Prostate gland (tissue), 2 donors: Measurements from ENCODE around the gene DNM2. TPM values are rescaled to one million over a fixed set of nuclear protein-coding genes. Genes with fewer than 3 reads are reported as not detected.
A peak's percentile ranks its signal among the peaks of the same experiment; 100 is the strongest.

Experiments used
- DNase-seq: peaks from one replicate; pipeline ENCODE4 v3.0.0-alpha.2; 2019; ENCODE audit warnings: low spot score
- H3K27ac ChIP-seq, 2 donors: fragments of 200-600 bp; sonication (generic); 2 replicates each; pipeline ENCODE4 v1.5.1; 2017 to 2019
- H3K27me3 ChIP-seq: fragments of 200-600 bp; sonication (generic); replicated peaks from 2 replicates; pipeline ENCODE4 v1.5.1; 2019; ENCODE audit not compliant: insufficient read depth
- H3K36me3 ChIP-seq, 2 donors: fragments of 200-600 bp; sonication (generic); 1 replicate in 1 of 2; 2 replicates in 1 of 2; pipeline versions ENCODE4 v1.5.1 to v1.8.1; 2017 to 2019
- H3K4me1 ChIP-seq: fragments of 200-600 bp; sonication (generic); replicated peaks from 2 replicates; pipeline ENCODE4 v1.5.1; 2019
- H3K4me3 ChIP-seq, 2 donors: fragments of 200-600 bp; sonication (generic); 2 replicates each; pipeline ENCODE4 v1.5.1; 2017 to 2019
- H3K9me3 ChIP-seq: fragments of 200-600 bp; sonication (generic); 2 replicates; pipeline ENCODE4 v1.5.1; 2017
- CTCF ChIP-seq, 4 experiments: fragments of 200-600 bp in 2 of 4; fragments of 450-650 bp in 2 of 4; sonication (generic) in 2 of 4; IDR thresholded peaks; 1 replicate in 3 of 4; 2 replicates in 1 of 4; pipeline ENCODE4 v1.5.1; 2016 to 2019; ENCODE audit warnings: antibody characterized with exemption in 4 of 4, mild to moderate bottlenecking in 2 of 4, moderate library complexity in 2 of 4
- POLR2A ChIP-seq: fragments of 450-650 bp; IDR thresholded peaks from one replicate; pipeline ENCODE4 v1.6.1; 2016; ENCODE audit warnings: antibody characterized with exemption, mild to moderate bottlenecking
- POLR2AphosphoS5 ChIP-seq: sonication (generic); formaldehyde crosslinking; IDR thresholded peaks from one replicate; pipeline ENCODE4 v1.6.1; 2017; ENCODE audit warnings: antibody characterized with exemption
- WGBS: methylation state at CpG from one replicate; pipeline ENCODE4 v1.1.5; 2018; 5-methylcytosine and 5-hydroxymethylcytosine counted together
- intact Hi-C: fragments of 100-400 bp; cut with DNase I; formaldehyde crosslinking; loops from one replicate; pipeline ENCODE4 v1.14.2; 2022
- total RNA-seq, 2 donors: library from RNA; depleted of rRNA; stranded (reverse); fragments of >200 nt; gene quantifications; one replicate each; pipeline ENCODE4 v1.1.0, GENCODE V29; 2016

DNM2 gene
- total RNA-seq, 2 donors from 2014 or later = 137 to 279 TPM

GRCh38 chr19:10736916-10737551 is 19.2 kb downstream of the DNM2 start:
- Histone ChIP-seq H3K36me3 (no peaks in the 10 kb centered on the region), H3K4me1 (no peaks in the 10 kb centered on the region), H3K9me3 (no peaks in the 10 kb centered on the region), H3K4me3 (no peak overlapping the region), H3K27ac (no peak overlapping the region), H3K27me3 (no peaks in the 10 kb centered on the region)
- intact Hi-C loops = no loop called here
- DNase-seq = no peak
- no peak for TF ChIP-seq CTCF (IDR thresholded peaks at IDR 0.05)
- TF ChIP-seq POLR2AphosphoS5 = no peak
- no peak for TF ChIP-seq POLR2A
- WGBS = 81% methylated on average over 9 of the region's 9 CpGs

GRCh38 chr19:10737722-10738121 is 19.8 kb downstream of the DNM2 start:
- no peaks in the 10 kb centered on the region for H3K36me3 ChIP-seq
- no peak for DNase-seq
- H3K4me1 ChIP-seq = no peaks in the 10 kb centered on the region
- intact Hi-C loops = no loop called here
- H3K27ac ChIP-seq = no peak overlapping the region
- H3K27me3 ChIP-seq = no peaks in the 10 kb centered on the region
- H3K4me3 ChIP-seq = no peak overlapping the region
- H3K9me3 ChIP-seq = no peaks in the 10 kb centered on the region
- 91% methylated on average over 9 of the region's 9 CpGs for WGBS
- TF ChIP-seq CTCF (IDR thresholded peaks at IDR 0.05) (no peak), POLR2A (no peak), POLR2AphosphoS5 (no peak)

GRCh38 chr19:10740798-10741197 is 22.9 kb downstream of the DNM2 start:
- TF ChIP-seq CTCF (IDR thresholded peaks at IDR 0.05) (no peak), POLR2AphosphoS5 (peak; percentile 94)
- Histone ChIP-seq H3K27me3 (no peaks in the 10 kb centered on the region), H3K36me3 (no peaks in the 10 kb centered on the region), H3K4me3 (no peak overlapping the region), H3K27ac (peak overlapping the region in 1 of 2 donors; percentile 65), H3K4me1 (peaks cover 4% of the 10 kb centered on the region), H3K9me3 (no peaks in the 10 kb centered on the region)
- intact Hi-C loops = no loop called here
- DNase-seq = peak; percentile 41
- 54% methylated on average over 3 of the region's 3 CpGs for WGBS

GRCh38 chr19:10742476-10742875 is 24.6 kb downstream of the DNM2 start:
- Histone ChIP-seq H3K36me3 (no peaks in the 10 kb centered on the region), H3K27me3 (no peaks in the 10 kb centered on the region), H3K27ac (no peak overlapping the region), H3K4me1 (peaks cover 8% of the 10 kb centered on the region), H3K9me3 (no peaks in the 10 kb centered on the region), H3K4me3 (no peak overlapping the region)
- intact Hi-C loops = no loop called here
- no peak for TF ChIP-seq CTCF (IDR thresholded peaks at IDR 0.05)
- TF ChIP-seq POLR2AphosphoS5 = no peak
- TF ChIP-seq POLR2A = no peak
- WGBS = 80% methylated on average over 4 of the region's 4 CpGs
- no peak for DNase-seq

GRCh38 chr19:10744253-10744798 is 26.4 kb downstream of the DNM2 start:
- H3K4me3 ChIP-seq = no peak overlapping the region
- 12% methylated on average over 11 of the region's 11 CpGs for WGBS
- no peaks in the 10 kb centered on the region for H3K36me3 ChIP-seq
- no peak for TF ChIP-seq POLR2A
- no peak for TF ChIP-seq POLR2AphosphoS5
- TF ChIP-seq CTCF (IDR thresholded peaks at IDR 0.05) = no peak
- no peaks in the 10 kb centered on the region for H3K27me3 ChIP-seq
- intact Hi-C loops = no loop called here
- peak; percentile 43 for DNase-seq
- no peaks in the 10 kb centered on the region for H3K9me3 ChIP-seq
- peaks cover 22% of the 10 kb centered on the region for H3K4me1 ChIP-seq
- peak overlapping the region; percentile 23 to 71 for H3K27ac ChIP-seq
